GM23248 (cell line): ENCODE measurements around the gene TNIK.

Experiments
- EZH2 ChIP-seq: fragments of 200-600 bp; sonication (generic); IDR thresholded peaks from 2 replicates; pipeline ENCODE4 v1.6.1; 2018; ENCODE audit warnings: antibody characterized with exemption, mild to moderate bottlenecking; ENCODE audit not compliant: insufficient read depth, poor library complexity, severe bottlenecking
- EZH2phosphoT487 ChIP-seq: fragments of 200-600 bp; sonication (generic); IDR thresholded peaks from 2 replicates; pipeline ENCODE4 v1.6.1; 2018; ENCODE audit warnings: antibody characterized with exemption, moderate library complexity, mild to moderate bottlenecking, low read depth; ENCODE audit not compliant: insufficient read depth

DNA sequence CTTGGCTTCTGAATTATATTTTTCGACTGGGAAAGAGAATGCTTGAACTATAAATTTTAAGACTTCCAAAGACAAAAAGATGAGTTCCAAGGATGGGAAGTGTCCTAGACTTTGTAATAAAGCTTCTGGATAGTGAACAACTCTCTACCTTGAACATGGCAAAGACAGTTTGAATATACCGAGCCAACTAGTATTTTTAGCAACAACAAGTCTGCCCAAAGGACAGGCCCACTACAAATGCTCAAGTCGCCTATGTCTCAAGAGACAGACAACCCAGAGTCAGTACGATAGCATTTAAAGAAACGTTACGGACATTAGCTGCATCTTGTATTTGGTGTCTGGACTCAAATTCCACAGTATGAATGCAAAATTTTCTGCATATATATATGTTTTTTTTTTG is 258.4 kb downstream of the TNIK start:
- no peak for TF ChIP-seq EZH2phosphoT487
- TF ChIP-seq EZH2 = no peak
